ENCODE results near the gene RNF207. TPM values are rescaled to one million over a fixed set of nuclear protein-coding genes. Genes with fewer than 3 reads are reported as not detected.

The RNF207 gene
- total RNA-seq, 1 donor from 2014 or later = 10.8 TPM

DNA sequence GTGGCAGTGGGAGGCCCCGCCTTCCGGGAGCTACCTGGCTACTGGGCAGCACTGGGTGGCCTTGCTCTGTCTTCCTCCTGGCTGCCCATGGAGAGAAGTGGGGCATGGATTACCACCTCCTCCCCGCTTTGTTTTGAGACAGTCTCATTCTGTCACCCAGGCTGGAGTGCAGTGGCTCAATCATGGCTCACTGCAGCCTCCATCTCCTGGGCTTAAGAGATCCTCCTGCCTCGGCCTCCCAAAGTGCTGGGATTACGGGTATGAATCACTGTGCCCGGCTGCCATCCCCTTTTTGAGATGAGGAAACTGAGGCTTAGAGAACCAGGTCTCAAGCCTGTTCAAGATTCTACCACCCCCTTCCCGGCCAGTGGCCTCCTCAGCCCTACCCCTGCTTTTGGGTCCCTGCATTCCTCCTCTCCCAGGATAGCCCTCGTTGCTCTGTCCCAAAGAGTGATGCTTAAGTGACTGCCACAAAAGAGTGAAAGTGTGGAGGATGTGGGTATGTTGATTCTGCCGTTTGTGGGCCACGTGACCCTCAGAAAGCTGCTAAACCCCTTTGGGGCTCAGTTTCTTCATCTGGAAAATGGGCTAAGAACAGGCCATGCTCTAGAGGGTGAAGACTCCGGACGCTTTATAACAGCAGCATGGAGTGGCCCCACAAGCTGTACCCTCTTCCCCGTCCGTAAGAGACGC is 45.9 kb downstream of the RNF207 start:
- ATAC-seq = no peak

DNA sequence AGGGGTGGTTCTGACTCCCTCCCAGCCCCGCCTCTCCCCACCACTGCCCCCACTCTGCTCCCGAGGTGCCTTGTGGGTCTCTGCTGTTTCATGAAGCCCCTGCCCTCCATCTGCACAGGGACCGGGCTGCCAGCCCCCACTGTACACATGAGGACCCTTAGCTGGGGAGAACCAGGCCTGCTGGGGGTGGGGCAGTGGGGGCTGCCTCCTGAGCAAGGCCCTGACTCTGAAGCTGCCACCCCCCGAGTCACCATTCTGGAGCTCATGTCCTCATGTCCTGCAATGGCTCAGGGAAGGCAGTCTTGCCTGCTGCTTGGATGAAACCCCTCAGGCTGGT is 46.4 kb downstream of the RNF207 start:
- no peak for ATAC-seq

DNA sequence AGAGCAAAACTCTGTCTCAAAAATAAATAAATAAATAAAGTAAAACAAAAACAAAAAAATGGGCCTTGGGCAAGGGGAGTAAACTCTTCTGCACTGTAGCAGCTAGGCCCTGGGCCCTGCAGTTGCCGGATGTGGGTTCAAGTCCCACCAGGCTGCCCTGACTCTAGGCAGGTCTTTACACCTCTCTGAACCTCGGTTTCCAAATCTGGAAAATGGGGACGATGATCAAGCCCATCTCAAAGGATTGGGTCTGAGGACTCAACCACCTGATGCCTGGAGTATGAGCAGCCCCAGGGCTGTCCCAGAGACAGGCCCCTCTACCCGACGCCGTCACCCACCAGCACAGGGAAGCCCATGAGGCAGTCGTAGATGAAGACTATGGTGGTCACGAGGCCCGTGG is 47.5 kb downstream of the RNF207 start:
- no peak for ATAC-seq

DNA sequence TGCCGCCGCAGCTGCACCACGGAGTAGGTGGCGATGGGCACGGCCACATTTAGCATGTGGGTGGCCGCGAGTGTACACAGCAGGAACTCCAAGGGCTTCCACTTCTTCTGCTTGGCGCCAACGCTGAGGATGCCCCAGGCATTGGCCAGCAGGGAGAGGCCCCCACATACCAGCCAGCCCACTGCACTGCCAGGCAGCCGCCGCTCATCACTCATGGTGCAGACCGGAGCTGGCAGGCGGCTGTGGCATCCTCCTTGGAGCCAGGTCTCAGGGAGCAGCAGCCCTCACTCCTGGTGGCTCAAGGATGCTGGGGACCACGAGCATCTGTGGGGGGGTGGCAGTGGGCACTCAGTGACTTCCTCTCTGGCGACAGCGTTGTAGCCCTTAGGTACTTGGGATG is 48.8 kb downstream of the RNF207 start:
- ATAC-seq = no peak

DNA sequence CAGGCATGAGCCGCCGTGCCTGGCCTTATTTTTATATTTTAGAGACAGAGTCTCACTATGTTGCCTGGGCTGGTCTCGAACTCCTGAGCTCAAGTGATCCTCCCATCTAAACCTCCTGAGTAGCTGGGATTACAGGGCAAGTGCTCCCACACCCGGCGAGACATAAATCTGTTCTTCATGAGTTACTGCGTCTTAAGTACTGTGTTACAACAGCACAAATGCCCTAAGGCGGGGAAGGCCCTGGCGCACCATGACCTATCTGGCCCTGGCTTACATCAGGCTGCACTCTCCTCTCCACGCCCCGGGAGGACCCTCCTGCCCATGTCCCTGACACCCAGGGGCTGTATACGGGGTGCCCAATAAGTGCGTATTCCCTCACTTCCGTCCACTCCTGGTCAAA is 50.7 kb downstream of the RNF207 start:
- ATAC-seq = no peak

DNA sequence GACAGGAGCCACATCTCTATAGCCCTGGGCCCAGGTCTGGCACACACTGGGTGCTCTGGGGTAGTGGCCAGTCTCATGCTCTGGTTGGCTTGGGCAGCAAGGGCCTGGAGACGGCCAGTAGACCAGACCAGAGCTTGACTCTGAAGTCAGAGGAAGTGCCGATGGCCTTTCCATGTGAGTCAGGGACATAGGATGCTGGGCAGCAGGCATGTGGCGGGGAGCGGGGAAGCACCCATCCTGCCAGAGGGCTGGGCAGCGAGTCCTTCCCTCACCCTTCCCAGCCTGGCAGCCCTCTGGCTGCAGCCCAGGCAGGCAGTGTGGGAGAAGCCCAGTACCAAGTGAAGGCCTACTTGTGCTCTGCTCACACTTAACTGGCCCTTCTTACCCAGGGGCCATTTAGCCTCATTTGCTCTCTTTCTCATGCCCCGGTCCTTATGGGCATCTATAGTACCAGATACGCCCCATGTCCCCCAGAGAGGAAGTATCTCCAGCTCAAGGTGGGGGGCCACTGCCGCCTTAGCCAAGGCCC is 51.7 kb downstream of the RNF207 start:
- no peak for ATAC-seq

DNA sequence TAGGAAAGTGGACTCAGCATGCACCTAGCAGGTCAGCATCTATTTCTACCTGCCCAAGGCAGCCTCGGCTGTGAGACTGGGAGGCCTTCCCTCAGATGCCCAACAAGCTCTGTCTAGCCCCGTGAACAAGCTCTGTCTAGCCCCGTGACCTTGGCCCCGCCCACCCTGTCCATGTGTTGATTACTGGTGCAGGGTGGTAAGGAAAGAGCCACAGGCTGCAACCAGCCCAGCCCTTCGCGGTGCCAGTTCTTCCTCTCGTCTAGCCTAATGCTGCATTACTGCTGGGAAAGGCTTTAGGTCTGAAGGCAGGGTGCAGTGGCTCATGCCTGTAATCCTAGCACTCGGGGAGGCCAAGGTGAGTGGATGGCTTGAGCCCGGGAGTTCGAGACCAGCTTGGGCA is 52.8 kb downstream of the RNF207 start:
- peak; percentile 88 for ATAC-seq

DNA sequence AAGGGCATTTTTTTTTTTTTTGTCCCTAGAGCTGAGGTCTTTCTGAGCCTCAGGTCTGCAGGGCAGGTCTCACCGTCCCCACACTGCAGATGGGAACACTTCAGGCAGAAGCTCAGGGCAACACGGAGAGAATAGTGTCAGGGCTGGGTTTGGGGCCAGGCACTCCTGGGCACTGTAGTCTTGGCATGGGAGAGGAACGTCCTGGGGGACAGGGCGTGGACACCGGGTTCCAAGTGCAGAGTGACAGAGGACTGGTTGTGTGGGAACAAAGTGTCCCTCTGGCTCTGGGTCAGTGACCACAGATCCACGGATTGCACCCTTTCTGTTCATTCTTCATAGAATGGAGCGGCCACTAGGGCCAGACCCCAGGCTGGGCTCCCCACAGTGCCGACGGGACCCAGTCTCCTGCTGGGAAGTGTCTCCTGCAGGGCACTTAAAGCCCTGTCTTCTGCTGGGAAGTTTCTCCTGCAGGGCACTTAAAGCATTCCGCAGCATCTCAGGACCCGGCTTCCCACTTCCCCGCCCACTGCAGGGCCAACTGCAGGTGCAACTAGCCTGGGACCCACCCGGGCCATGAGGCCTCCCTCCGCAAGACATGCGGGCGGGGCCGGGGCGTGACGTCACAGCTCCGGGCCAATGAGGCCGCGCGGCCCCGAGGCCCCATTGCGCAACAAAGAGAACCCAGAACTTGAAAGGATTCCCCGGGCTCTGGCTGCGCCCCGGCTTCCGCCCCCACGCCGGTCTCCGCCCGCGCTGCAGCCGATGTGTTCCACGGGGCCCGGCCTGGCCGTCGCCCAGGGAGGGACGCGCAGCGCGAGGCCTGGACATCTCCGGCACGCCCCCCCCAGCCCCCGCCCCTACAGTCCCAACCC is 53.8 kb downstream of the RNF207 start:
- peak; percentile 70 for ATAC-seq

DNA sequence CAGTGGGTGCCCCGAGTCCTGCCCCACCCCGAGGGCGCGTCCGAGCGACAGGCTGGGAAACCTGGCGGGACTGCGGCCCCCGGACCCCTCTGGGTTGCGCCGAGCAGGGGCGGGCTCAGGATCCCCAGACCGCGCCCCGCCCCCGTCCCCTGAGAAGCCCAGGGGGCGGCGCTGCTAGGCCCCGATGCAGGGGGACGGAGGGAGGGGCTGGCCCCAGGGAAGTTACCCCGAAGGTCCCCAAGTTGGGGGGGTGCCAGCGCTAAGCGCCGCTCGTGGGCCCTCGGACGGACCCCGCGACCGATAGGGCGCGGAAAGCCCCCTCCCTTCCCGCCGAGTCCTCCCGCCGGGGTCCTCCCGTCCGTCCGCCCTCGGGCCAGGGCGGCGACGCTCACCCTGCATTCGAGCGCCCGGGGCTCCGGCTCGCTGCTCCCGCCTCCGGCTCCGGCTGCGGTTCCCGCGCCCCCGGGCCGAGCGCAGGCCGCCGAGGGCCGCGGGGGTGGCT is 54.6 kb downstream of the RNF207 start:
- ATAC-seq = peak; percentile 2

DNA sequence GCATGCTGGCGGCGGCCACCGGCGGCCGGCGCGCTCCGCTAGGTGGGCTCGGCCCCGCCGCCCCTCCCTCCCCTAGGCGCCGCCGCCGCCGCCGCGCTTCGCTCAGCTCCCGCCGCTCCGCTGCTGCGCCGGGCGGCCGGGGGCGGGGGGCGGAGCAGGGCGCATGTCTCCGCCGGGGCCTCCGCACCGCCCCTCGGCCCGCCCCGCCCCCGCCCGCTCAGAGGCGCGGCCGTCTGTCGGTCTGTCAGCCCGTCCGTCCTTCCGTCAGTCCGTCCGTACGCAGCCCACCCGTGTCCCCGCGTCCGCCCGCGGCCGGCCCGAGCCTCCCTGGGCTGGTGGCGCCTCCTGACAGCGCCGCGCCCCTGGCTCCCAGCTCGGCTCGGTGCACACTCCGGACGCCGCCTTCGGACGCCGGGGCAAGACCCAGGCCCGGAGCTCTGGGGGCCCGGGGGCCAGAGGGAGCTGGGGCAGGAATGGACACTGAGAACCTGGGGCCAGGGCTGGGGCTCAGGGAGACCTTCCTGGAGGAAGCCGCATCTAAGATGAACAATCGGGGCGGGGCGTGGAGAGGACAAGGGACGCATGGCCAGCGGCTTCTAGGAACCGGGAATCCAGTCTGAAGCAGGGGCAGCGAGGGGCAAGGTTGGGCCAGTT is 55.2 kb downstream of the RNF207 start, which contains the start of gene GPR153:
Gene GPR153, minus strand, starts transcription at position 138 of the 654 bp plus-strand sequence. CDS start 6,193 bp downstream, outside the sequence.
- peak; percentile 7 for ATAC-seq

DNA sequence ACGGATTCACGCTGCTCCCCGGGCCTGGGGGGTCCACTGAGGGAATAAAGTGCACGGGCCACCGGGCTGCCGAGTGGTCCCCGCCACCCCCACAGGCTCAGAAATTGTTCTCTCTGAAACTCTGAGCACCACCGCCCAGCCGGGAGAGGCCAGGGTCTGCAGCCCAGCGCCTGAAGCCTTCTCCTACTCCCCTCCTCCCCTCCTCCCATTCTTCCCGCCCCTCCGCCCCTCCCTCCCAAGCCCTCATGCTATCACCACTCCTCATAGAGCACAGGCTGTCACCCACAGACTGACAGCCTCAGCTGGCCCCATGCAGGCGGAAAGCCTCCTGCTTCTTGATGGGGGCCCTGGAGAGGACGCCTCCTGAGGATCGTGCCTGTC is 55.7 kb downstream of the RNF207 start:
- no peak for ATAC-seq

DNA sequence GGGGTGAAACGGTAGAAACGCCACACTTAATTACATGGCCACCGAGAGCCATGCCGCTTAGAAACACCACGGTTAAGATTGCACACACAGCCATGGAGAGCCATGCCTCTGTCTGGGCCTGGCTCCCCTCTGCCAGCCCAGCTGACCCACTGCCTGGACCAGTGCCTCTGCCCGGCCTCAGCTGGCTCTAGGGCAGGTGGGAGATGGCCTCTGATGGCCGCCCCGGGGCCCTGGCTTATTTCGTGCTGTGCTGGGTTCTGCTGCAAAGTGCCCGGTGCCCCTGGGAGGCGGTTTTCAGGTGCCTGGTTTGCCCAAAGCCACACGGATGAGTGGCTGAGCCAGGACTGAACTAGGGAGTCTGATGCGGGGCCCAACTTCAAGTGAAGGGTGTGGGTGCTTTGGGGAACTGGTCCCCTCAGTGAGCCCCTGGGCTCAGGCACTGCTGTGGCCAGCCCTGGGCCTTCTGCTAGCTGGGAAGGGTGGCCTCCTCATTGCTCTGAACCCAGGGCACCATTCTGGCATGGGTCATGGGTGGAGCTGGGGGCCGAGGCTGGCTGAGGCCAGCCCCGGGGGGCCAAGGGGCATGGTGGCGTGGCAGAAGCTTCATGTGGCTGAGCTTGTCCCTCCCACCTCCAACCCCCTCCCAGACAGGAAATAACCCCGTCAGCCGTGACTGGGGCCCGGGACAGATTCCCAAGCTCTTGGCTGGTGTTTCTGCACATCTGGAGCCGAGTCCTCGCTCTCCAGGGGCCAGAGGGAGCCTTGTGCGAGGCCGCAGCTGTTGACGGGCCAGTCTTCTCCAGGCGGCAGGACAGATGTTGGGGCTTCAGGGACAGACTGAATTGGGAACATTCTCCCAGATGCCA is 56.9 kb downstream of the RNF207 start:
- no peak for ATAC-seq

DNA sequence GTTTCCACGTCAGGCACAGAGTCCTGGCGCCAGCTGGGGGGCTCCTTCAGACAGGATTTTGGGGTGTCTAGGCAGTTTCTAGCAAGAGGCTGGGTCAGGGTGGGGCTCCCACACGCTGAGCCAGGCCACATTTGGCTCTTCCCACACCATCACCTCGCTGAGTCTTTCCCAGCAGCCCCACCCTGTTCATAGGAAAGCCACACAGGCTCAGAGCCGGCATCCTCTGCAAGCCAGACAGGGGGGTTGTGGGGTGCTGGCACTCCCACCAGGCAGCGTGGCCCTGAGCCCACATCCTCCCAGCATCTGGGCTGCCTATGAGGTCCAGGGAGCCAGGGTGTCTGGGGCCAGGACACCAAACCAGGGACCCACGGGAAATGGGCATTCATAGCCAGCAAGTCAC is 57.8 kb downstream of the RNF207 start:
- ATAC-seq = peak; percentile 4

DNA sequence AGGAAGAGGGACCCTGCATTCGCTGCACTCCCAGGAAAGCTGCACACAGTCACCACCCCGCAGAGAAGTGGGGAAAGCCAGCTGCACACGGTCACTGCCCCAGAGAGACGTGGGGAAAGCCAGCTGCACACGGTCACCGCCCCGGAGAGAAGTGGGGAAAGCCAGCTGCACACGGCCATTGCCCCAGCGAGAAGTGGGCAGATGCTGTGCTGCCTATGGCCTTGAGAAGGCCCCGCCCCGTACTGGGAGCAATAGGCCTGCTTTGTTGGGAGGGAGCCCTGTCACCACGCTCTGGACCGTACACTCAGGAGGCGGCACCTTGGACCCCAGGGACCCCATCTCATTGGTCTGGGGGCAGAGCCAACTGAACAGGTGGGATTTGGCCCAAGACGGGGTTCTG is 59.2 kb downstream of the RNF207 start:
- ATAC-seq = no peak

DNA sequence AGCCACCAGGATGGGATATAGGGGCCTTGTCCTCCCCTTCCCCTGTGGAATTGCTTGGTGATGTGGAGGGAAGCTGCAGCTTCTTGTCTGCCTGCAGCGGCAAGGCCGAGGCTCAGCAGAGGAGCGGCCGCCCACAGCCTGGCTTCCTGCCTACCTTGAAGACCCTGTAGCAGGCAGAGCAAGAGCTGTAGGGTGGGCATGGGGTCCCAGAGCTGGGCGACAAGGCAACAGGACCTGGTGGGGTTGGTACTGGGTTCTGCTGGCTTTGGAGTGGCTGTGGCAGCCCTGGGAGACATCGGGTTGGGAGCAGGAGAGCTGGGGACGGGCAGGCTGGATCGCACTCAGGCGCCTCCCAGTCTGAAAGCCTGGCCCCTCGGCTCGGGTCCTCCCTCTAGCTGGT is 60.7 kb downstream of the RNF207 start:
- ATAC-seq = no peak

DNA sequence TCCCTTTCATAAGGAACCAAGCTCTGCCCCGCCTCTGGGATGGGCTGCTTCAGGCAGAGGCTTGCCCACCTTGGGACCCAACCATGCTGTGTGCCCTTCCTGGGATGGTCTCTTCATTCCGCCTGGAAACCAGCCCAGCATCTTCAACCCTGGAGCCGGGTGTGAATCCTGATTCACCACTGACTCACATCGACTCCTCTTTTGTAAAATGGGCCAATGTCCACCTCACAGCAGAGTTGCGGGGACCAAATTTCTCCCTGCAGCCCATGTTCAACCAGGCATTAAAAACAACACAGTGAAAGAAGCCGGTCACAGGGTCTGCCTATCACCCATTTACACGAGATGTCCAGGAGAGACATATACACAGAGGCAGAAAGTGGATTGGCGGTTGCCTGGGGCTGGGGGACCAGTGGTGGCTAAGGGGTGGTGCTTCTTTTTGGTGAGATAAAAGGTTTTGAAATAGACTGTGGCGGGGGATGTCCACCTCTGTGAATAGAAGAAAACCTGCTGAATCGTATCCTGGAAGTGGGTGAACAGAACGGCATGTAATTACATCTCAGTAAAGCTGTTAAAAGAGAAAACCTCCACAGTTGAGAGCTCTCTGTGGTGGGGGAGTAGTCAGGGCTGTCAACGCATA is 61.9 kb downstream of the RNF207 start:
- peak; percentile 46 for ATAC-seq

DNA sequence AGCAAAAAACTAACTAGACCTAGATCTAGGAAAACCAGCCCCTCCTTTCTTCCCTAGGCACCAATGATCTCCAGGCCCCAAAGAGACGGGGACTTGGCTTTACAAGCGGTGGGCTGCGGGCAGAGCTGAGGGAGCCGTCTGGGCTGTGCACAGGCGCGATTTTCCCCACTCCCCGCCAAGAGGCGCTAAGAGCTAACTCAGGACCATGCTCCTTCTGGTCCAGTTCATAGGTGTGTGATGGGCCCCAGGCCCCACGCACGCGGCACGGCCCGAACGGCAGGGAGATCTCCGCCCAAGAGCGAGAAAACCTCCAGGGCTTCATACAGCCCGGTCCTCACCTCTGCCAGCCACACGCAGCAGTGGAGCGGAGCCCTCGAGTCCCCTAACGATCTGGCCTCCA is 62.5 kb downstream of the RNF207 start:
- no peak for ATAC-seq

DNA sequence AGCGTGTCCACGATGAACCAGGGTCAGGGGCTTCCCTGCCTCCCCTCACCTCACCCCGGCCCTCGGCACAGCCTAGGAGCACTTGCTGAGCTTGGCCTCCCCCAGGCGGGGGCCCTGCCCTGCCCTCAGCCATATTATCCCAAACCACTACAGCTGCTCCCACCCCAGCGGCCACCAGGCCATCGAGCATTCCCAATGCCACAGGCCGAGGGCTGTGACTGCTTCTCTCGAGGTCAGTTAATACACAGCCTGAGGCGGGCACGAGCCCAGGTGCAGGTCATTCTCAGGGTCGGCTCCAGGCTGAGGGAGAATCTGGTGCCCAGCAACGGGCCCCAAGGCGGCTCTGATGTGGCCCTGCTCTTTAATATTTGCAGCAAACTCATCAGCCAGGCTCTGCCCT is 63.4 kb downstream of the RNF207 start:
- ATAC-seq = no peak

DNA sequence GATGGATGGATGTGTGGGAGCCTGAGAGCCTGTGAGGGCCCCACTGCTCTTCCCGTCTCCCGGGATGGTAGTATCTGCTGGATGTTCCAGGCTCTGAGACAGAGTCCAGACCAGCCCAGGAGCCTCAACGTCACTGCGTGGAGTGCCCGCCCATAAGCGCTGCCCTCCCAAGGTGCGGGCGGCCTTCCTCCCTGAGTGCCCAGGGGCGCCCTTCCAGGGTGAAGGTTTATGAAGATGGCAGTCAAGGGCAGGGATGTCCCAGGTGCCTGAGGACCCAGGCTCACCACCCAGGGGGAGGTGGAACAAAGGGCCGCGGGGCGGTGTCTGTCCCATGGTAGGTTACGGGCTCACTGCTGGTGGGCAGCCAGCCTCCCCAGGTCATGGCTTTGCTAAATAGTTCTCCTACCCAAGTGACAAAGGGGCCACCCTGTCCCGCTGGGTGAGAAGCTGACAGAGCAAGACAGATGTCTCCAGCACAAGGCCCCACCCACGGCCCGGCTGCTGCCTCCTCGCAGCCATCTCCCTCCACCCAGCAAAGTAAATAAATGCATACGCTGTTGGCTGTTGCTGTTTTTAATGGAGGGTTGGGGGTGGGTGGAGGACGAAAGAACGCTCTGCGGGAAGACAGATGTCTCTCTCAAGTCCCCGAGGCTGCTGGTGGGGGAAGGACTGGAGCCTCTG is 63.9 kb downstream of the RNF207 start:
- ATAC-seq = no peak

DNA sequence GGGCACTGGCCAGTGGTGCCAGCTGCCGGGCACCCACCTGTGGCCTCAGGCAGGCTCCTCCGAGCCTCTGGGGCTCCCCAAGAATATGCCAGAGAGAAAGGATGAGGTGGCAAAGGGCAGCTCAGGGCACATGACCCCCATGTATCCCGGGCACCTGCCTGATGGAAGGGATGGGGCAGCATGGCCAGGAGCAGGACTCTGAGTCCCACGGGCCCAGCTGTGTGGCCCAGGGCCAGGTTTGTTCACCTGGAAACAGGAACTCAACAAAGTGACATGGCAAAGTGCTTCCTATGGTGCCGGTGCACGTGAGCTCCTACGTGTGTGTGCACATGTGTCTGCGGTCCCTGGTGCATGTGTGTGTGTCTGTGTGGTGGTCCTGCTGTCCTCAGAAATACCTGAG is 64.5 kb downstream of the RNF207 start:
- no peak for ATAC-seq
